IPS-11a (cell line): ENCODE data around the gene ATP8A2.
"Not testable (repeated sequence)": the region's sequence is repeated elsewhere in the genome, so short reads cannot be mapped to it uniquely, and the experiment has no call there.

ENCODE experiments used
- H3K4me3 ChIP-seq: one replicate; pipeline ENCODE4 v1.5.1; 2013; ENCODE audit warnings: low read depth, low read length, control low read depth

Gene ATP8A2

GRCh38 chr13:25529425-25529824 is 157.7 kb downstream of the ATP8A2 start:
- H3K4me3 ChIP-seq = no peak overlapping the region

DNA sequence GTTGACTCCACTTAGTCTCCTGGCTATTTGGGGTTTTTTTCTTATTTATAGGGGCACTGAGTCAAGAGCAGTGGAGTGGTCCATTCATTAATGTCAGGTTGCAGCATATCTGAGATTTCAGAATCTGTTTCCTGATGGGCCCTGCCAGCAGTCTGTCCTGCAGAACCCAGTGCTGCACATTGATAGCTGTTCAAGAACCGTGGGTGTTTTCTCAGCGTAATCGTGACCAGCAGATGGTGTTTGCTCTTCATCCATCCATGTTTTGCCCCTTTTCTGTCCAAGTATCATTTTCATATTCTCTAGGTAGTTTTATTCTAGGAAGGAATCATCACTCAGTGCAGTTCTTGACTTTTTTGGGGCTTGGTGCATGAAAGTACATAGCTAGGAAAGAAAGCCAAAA is 166.5 kb downstream of the ATP8A2 start:
- H3K4me3 ChIP-seq = no peak overlapping the region

GRCh38 chr13:25541434-25542123 is 169.8 kb downstream of the ATP8A2 start:
- H3K4me3 ChIP-seq = no peak overlapping the region

- H3K4me3 ChIP-seq = not testable (repeated sequence)
Measured at GRCh38 chr13:25548991-25549390, 177.2 kb downstream of the ATP8A2 start.

DNA sequence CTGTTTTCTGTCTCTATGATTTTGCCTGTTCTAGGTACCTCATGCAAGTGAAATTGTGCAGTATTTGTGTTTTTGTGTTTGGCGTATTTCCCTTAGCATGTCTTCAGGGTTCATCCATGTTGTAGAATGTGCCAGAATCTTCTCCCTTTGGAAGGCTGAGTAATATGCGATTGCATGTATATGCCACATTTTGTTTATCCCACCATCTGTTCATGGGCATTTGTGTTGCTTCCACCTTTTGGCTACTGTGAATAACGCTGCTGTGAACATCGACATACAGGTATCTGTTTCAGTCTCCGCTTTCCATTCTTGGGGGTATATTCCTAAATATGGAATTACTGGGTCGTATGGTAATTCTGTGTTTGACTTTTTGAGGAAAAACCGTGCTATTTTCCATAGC is 190.0 kb downstream of the ATP8A2 start:
- H3K4me3 ChIP-seq = no peak overlapping the region

DNA sequence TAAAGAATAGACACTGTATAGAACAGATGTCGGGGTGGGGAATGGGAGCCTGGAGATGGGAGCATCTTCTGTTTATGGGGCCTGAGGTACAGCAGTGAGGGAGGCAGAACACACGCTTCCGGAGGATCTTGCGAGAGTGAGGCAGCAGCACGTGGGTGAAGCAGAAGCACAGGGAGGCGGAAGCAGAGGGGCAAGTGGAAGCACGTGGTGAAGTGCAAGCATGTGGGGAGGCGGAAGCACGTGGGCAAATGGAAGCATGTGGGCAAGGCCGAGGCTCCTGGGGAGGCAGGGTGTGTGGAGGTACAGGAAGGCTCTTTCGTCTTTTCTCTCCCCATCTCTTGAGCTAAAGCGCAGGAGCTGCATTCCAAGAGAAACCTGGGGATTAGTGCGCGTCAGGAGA is 198.4 kb downstream of the ATP8A2 start:
- no peak overlapping the region for H3K4me3 ChIP-seq

GRCh38 chr13:25571237-25571636 is 199.5 kb downstream of the ATP8A2 start:
- H3K4me3 ChIP-seq = no peak overlapping the region

GRCh38 chr13:25572171-25572570 is 200.4 kb downstream of the ATP8A2 start:
- not testable (repeated sequence) for H3K4me3 ChIP-seq

DNA sequence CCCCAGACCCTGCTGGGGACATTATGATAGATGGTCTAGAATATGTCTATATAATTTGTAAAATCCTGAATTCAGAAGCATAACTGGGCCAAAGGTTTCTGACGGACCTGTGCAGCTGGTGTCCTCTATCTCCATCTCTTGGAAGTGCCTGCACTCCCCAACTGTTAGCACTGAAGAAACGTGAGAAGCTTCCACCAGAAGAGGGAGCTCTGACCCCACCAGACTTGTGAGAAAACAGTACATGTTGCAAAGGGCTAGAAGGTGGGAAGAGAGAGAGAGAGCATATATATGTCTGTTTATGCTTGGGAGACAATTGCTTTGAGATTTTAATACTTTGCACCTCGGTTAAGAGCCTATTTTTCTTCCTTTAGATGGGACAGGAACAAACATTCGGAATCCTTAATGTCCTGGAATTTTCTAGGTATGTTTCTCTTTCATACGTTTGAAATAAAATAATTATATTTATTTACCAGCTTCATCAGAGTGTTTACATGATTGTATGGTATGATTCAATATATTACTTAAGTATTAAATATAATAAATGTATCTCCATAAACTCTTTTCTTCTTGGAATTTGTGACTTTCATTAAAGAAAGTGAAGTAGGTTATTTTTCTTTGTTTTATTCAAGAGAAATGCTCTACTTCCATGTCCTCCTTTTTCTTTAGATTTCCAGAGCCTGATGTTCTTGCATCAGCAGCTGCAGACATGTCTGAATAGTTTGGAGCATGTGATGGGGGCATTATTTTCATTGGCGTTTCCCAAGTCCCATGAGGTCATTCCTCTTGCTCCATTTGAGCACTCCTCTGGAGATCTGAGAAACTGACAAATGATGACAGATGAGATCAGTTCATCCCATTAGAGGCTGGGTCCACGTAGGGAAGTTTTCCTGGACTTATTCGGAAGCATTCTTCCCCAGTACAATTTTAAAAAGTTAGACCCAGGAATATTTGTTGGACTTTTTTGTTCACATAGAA is 202.9 kb downstream of the ATP8A2 start:
- no peak overlapping the region for H3K4me3 ChIP-seq

- no peak overlapping the region for H3K4me3 ChIP-seq
Measured at GRCh38 chr13:25575562-25575961, 203.8 kb downstream of the ATP8A2 start.

GRCh38 chr13:25578526-25578925 is 206.8 kb downstream of the ATP8A2 start:
- no peak overlapping the region for H3K4me3 ChIP-seq

DNA sequence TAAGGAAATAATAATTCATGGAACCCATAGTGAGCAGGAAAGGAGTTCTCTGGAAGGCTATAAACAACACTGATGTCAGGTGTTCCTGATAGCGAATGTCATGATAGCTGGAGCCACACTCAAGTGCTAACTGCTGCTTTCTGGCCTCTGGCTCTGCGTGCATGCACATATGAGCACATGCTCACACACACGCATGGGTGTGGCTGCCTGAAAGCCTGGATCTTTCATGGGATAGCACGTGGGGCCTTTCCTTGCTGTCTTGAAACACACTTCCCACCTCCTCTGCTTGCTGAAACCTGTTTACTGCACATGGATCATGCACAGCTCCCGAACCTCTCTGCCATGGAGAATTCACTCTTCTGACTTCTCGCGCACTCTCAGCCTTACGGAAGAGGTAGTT is 207.4 kb downstream of the ATP8A2 start:
- H3K4me3 ChIP-seq = no peak overlapping the region

DNA sequence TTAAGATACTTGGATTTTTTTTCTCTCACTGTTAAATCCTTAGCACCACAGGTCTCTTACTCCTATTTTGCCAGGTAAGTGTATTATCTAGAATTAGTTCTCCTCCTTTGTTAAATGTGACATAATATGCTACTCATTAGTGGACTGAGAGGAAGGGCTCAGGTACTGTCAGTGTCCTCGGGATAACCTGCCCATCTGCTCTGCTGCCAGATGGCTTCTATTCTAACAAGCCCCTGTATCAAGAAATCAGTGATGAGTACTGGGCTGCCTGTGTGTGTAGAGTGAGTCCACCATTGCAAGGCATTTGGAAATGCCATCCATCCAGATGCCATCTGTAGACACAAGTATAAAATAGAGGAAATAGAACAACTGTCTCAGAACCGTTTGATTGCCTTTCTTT is 209.6 kb downstream of the ATP8A2 start:
- no peak overlapping the region for H3K4me3 ChIP-seq

GRCh38 chr13:25584087-25584486 is 212.3 kb downstream of the ATP8A2 start:
- no peak overlapping the region for H3K4me3 ChIP-seq

GRCh38 chr13:25585000-25585399 is 213.2 kb downstream of the ATP8A2 start:
- H3K4me3 ChIP-seq = no peak overlapping the region

DNA sequence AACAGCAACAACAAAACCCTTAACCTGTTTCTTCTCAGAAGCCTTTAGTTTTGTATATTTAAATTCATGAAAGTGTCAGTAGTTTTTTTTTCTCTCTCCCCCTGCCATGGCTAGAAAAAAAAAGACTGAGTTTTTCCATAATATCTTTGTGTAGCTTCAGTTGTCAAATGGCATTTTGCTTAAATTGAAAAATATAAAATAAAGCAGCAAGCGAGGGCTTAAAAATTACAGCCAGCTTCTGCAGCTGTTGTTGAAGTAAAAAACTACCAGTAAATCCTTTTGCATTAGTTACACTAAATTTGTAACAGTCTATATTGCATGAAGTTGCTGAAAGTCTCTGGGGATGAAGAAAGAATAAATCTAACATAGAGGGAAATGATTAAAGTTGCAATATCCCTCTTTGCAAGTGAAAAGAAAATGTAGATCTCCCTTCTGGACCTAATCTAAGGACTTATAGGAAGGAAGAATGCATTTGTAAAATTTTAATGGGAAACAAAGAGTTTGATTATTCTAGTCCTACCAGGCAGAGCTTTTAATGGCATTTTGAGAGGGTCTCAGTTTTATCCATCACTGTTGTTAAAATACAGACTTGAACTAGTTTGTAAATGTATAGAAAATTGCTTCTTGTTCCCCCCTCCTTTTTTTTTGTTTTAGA is 215.7 kb downstream of the ATP8A2 start:
- no peak overlapping the region for H3K4me3 ChIP-seq

GRCh38 chr13:25588336-25589060 is 216.7 kb downstream of the ATP8A2 start:
- no peak overlapping the region for H3K4me3 ChIP-seq

DNA sequence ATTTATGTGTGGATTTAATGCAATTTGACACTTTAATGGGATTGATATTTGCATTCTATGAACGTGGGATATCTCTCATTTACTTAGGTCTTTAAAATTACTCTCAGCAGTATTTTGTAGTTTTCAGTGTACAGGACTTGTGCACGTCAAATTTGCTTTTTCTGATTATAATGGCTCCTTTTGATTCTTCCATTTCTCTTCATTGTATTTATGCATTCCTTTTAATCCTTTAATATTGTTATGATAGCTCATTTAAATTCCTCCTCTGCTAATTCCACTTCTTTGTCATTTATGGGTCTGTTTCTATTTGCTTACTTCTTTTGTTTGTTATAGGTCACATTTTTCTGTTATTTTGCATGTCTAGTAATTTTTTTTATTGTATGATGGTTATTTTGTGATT is 226.6 kb downstream of the ATP8A2 start:
- no peak overlapping the region for H3K4me3 ChIP-seq

DNA sequence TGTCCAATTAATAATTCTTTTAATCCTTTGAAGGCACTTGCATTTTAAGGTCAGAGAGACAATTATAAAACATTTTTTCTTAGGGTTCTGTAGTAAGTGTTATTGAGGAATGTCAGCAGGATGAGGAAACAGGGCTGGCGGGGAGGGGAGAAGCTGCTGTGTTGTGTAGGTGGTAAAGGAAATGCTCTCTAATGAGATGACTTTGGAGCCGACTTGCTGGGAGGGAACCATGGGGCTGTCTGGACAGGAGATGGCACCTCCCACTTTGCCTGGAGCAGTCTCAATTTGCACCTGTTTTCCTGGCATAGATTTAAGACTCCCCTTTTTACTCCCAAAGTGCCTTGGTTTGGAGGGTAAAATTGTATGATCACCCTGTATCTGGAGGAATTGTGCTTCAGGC is 230.4 kb downstream of the ATP8A2 start:
- H3K4me3 ChIP-seq = no peak overlapping the region

DNA sequence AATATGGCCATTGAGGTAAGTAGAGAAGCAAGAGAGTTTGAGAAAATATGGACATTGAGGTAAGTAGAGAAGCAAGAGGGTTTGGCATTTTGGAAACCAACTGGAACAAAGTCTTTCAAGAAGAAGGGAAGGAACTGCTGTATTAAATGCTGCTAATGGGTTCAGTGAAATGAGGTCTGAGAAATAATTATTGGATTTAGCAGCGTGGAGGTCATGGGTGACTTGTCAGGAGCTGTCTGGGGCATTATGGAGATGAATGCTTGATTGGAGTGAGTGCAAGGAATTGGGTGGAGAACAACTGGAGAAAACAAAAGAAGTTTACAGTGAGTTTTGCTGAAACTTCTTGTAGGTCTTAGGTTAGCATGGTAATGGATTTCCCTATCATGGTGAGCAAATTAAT is 232.3 kb downstream of the ATP8A2 start:
- no peak overlapping the region for H3K4me3 ChIP-seq

GRCh38 chr13:25607096-25607495 is 235.3 kb downstream of the ATP8A2 start:
- H3K4me3 ChIP-seq = no peak overlapping the region
